Measurements from ENCODE around the gene OBI1. TPM values are rescaled to one million over a fixed set of nuclear protein-coding genes. Genes with fewer than 3 reads are reported as not detected.

Gene OBI1
- total RNA-seq, 3 donors from 2014 or later (not counting 1 experiment from before 2014, with no cell fraction given): 4.9 to 7.8 (median 5.1) TPM

- H3K36me3 Mint-ChIP-seq: no peaks in the 10 kb centered on the region
- no peaks in the 10 kb centered on the region for H3K9me3 ChIP-seq (ENCODE audit: control insufficient read depth, insufficient read depth, low read length)
- intact Hi-C loops (cut with micrococcal nuclease): loop anchor here (10.0 kb wide), 1 partner anchor 745 kb away; the partner anchor contains the start of gene RBM26
- DNase-seq (no peak), ATAC-seq (no peak)
- H3K4me1 Mint-ChIP-seq: peaks cover 41% of the 10 kb centered on the region in 2 donors
- H3K27ac ChIP-seq (ENCODE audit: low read length): no peak overlapping the region
- H3K27me3 Mint-ChIP-seq (ENCODE audit: low read depth in 2 of 2): peaks cover 0 to 3% of the 10 kb centered on the region in 2 donors
- WGBS (ENCODE audit: insufficient coverage): 26% methylated on average over 5 of the region's 8 CpGs
- H3K9me3 Mint-ChIP-seq: no peaks in the 10 kb centered on the region
- H3K36me3 ChIP-seq (ENCODE audit: control insufficient read depth, insufficient read depth, low read length): no peaks in the 10 kb centered on the region
- H3K27ac Mint-ChIP-seq: peak overlapping the region; percentile 90 to 97
- peaks cover 6% of the 10 kb centered on the region for H3K4me1 ChIP-seq (ENCODE audit: control insufficient read depth, insufficient read depth, low read length)
- no peak for TF ChIP-seq CTCF (IDR thresholded peaks at IDR 0.05)
- no peaks in the 10 kb centered on the region for H3K27me3 ChIP-seq (ENCODE audit: control insufficient read depth, insufficient read depth, low read length)
- peak overlapping the region; percentile 92 for H3K4me3 ChIP-seq (ENCODE audit: low read length)
- peak overlapping the region; percentile 99 for H3K4me3 Mint-ChIP-seq
These were observed 435 bp upstream of the OBI1 start for GRCh38 chr13:78659450-78659730.

- Mint-ChIP-seq H3K36me3 (no peaks in the 10 kb centered on the region), H3K27ac (peak overlapping the region; percentile 90 to 97), H3K4me3 (peak overlapping the region; percentile 99), H3K9me3 (no peaks in the 10 kb centered on the region), H3K27me3 (ENCODE audit: low read depth in 2 of 2) (no peaks in the 10 kb centered on the region), H3K4me1 (peaks cover 41% of the 10 kb centered on the region in 2 donors)
- DNase-seq (no peak), ATAC-seq (no peak)
- no peaks in the 10 kb centered on the region for H3K36me3 ChIP-seq (ENCODE audit: control insufficient read depth, insufficient read depth, low read length)
- intact Hi-C loops (cut with micrococcal nuclease): loop anchor here (10.0 kb wide), 1 partner anchor 747 kb away; the partner anchor contains the start of gene RBM26
- peak overlapping the region; percentile 74 for H3K27ac ChIP-seq (ENCODE audit: low read length)
- H3K4me3 ChIP-seq (ENCODE audit: low read length): peak overlapping the region; percentile 92
- peaks cover 6% of the 10 kb centered on the region for H3K4me1 ChIP-seq (ENCODE audit: control insufficient read depth, insufficient read depth, low read length)
- 36% methylated on average over 9 of the region's 12 CpGs for WGBS (ENCODE audit: insufficient coverage)
- TF ChIP-seq CTCF (IDR thresholded peaks at IDR 0.05): no peak
- H3K27me3 ChIP-seq (ENCODE audit: control insufficient read depth, insufficient read depth, low read length): no peaks in the 10 kb centered on the region
- H3K9me3 ChIP-seq (ENCODE audit: control insufficient read depth, insufficient read depth, low read length): no peaks in the 10 kb centered on the region
These were observed 991 bp downstream of the OBI1 start for GRCh38 chr13:78657699-78658629.

GRCh38 chr13:78655906-78656305 is 3.0 kb downstream of the OBI1 start:
- no peaks in the 10 kb centered on the region for H3K9me3 ChIP-seq (ENCODE audit: control insufficient read depth, insufficient read depth, low read length)
- Mint-ChIP-seq H3K27ac (peak overlapping the region; percentile 44), H3K36me3 (no peaks in the 10 kb centered on the region), H3K4me1 (peaks cover 41 to 48% of the 10 kb centered on the region in 2 donors), H3K4me3 (peak overlapping the region; percentile 19), H3K27me3 (ENCODE audit: low read depth in 2 of 2) (no peaks in the 10 kb centered on the region), H3K9me3 (no peaks in the 10 kb centered on the region)
- no peaks in the 10 kb centered on the region for H3K27me3 ChIP-seq (ENCODE audit: control insufficient read depth, insufficient read depth, low read length)
- no peak for TF ChIP-seq CTCF (IDR thresholded peaks at IDR 0.05)
- H3K4me3 ChIP-seq (ENCODE audit: low read length): no peak overlapping the region
- intact Hi-C loops (cut with micrococcal nuclease): loop anchor here (10.0 kb wide), 1 partner anchor 749 kb away; the partner anchor contains the start of gene RBM26
- H3K27ac ChIP-seq (ENCODE audit: low read length): no peak overlapping the region
- no peak for ATAC-seq
- DNase-seq: no peak
- no peaks in the 10 kb centered on the region for H3K36me3 ChIP-seq (ENCODE audit: control insufficient read depth, insufficient read depth, low read length)
- H3K4me1 ChIP-seq (ENCODE audit: control insufficient read depth, insufficient read depth, low read length): peaks cover 6% of the 10 kb centered on the region
